ENCODE results near the gene BCCIP.

Gene BCCIP

DNA sequence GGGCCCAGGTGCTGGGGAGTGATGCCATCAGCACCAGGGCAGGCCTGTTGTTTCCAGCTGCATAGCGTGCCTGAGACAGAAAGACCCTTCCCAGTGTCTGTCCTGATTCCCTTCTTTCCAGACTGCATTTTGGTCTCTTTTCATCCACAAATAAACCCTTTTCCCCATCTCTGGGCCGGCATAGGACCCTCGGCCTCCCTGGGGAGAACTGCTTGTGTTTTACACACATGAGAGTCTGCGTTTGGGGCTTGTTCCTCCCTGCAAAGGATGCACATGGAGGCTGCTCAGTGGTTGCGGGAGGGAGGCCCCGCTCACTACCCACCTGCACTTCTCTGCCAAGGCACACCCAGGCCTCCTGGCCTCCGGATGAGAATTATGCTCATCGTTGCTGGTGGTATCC lies 42.0 kb upstream of the BCCIP start:
- Histone ChIP-seq H3K4me3 (ENCODE audit: insufficient read depth in 1 of 2, low read depth in 1 of 2, low read length in 2 of 2) (no peak overlapping the region), H2AFZ (ENCODE audit: low read depth, low read length) (no peak overlapping the region), H3K4me2 (ENCODE audit: low read length, poor library complexity, severe bottlenecking) (no peak overlapping the region), H2AK5ac (ENCODE audit: low read length, severe bottlenecking) (no peak overlapping the region), H3K36me3 (ENCODE audit: control insufficient read depth in 1 of 2, insufficient read depth in 2 of 2, low read depth in 1 of 2, low read length in 2 of 2) (no peaks in the 10 kb centered on the region), H3K9me3 (ENCODE audit: control insufficient read depth, low read length) (no peaks in the 10 kb centered on the region), H3K18ac (ENCODE audit: low read depth in 1 of 2, low read length in 2 of 2) (no peak overlapping the region), H2BK15ac (ENCODE audit: low read depth, poor library complexity, severe bottlenecking) (no peak overlapping the region), H3K23ac (ENCODE audit: low read length in 2 of 2) (no peak overlapping the region), H3K27me3 (ENCODE audit: control insufficient read depth in 1 of 2, insufficient read depth in 1 of 2, low read length in 2 of 2) (peaks cover 8 to 16% of the 10 kb centered on the region in 2 experiments), H2BK120ac (ENCODE audit: low read depth, low read length) (no peak overlapping the region), H3K14ac (ENCODE audit: low read length in 2 of 2) (no peak overlapping the region), H3K27ac (ENCODE audit: low read length, poor library complexity, severe bottlenecking) (no peak overlapping the region), H4K91ac (ENCODE audit: low read length) (no peak overlapping the region), H4K8ac (ENCODE audit: low read length) (no peak overlapping the region), H3K79me1 (replicated peaks; ENCODE audit: low read length, poor library complexity, severe bottlenecking) (no peaks in the 10 kb centered on the region), H3K4ac (ENCODE audit: low read depth in 1 of 2, low read length in 2 of 2) (no peak overlapping the region), H3K4me1 (ENCODE audit: control insufficient read depth, insufficient read depth, low read depth, low read length) (peaks cover 2% of the 10 kb centered on the region), H3K9ac (ENCODE audit: low read length) (no peak overlapping the region), H2BK12ac (ENCODE audit: low read length in 2 of 2) (no peak overlapping the region), H2BK5ac (ENCODE audit: low read depth, low read length, poor library complexity, severe bottlenecking) (no peak overlapping the region)
- no peak for DNase-seq
- 93% methylated on average over 8 of the region's 8 CpGs for WGBS

DNA sequence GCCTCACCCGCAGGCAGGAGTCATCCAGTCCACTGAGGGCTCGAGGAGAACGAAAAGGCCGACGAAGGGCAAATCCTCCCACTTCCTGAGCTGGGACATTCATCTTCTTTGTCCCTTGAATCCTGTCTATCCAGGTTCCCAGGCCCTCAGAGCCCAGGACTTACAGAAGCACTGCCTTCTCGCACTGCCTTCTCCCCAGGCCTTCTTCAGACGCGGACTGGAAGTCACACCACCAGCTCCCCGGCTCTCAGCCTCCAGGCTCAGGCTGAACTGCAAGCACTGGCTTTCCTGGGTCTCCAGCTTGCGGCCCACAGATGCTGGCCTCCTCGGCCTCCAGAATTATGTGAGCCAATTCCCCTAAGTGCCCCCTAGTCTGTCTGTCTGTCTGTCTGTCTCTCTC lies 41.3 kb upstream of the BCCIP start:
- H2BK120ac ChIP-seq (ENCODE audit: low read depth, low read length) = no peak overlapping the region
- H2AK5ac ChIP-seq (ENCODE audit: low read length, severe bottlenecking) = no peak overlapping the region
- no peak overlapping the region for H2BK15ac ChIP-seq (ENCODE audit: low read depth, poor library complexity, severe bottlenecking)
- H3K4me1 ChIP-seq (ENCODE audit: control insufficient read depth, insufficient read depth, low read depth, low read length) = peaks cover 5% of the 10 kb centered on the region
- no peak overlapping the region for H3K9ac ChIP-seq (ENCODE audit: low read length)
- H3K79me1 ChIP-seq (replicated peaks; ENCODE audit: low read length, poor library complexity, severe bottlenecking) = no peaks in the 10 kb centered on the region
- no peak overlapping the region for H3K18ac ChIP-seq (ENCODE audit: low read depth in 1 of 2, low read length in 2 of 2)
- WGBS = 88% methylated on average over 11 of the region's 11 CpGs
- H4K8ac ChIP-seq (ENCODE audit: low read length) = no peak overlapping the region
- no peak overlapping the region for H3K4me2 ChIP-seq (ENCODE audit: low read length, poor library complexity, severe bottlenecking)
- H3K9me3 ChIP-seq (ENCODE audit: control insufficient read depth, low read length) = no peaks in the 10 kb centered on the region
- H3K36me3 ChIP-seq (ENCODE audit: control insufficient read depth in 1 of 2, insufficient read depth in 2 of 2, low read depth in 1 of 2, low read length in 2 of 2) = peaks cover 0 to under 1% of the 10 kb centered on the region in 2 experiments
- no peak for DNase-seq
- no peak overlapping the region for H3K4ac ChIP-seq (ENCODE audit: low read depth in 1 of 2, low read length in 2 of 2)
- H3K27ac ChIP-seq (ENCODE audit: low read length, poor library complexity, severe bottlenecking) = no peak overlapping the region
- no peak overlapping the region for H4K91ac ChIP-seq (ENCODE audit: low read length)
- peaks cover 4 to 16% of the 10 kb centered on the region in 2 experiments for H3K27me3 ChIP-seq (ENCODE audit: control insufficient read depth in 1 of 2, insufficient read depth in 1 of 2, low read length in 2 of 2)
- no peak overlapping the region for H2BK5ac ChIP-seq (ENCODE audit: low read depth, low read length, poor library complexity, severe bottlenecking)
- H3K4me3 ChIP-seq (ENCODE audit: insufficient read depth in 1 of 2, low read depth in 1 of 2, low read length in 2 of 2) = no peak overlapping the region
- H2AFZ ChIP-seq (ENCODE audit: low read depth, low read length) = no peak overlapping the region
- no peak overlapping the region for H3K23ac ChIP-seq (ENCODE audit: low read length in 2 of 2)
- no peak overlapping the region for H3K14ac ChIP-seq (ENCODE audit: low read length in 2 of 2)
- H2BK12ac ChIP-seq (ENCODE audit: low read length in 2 of 2) = no peak overlapping the region

DNA sequence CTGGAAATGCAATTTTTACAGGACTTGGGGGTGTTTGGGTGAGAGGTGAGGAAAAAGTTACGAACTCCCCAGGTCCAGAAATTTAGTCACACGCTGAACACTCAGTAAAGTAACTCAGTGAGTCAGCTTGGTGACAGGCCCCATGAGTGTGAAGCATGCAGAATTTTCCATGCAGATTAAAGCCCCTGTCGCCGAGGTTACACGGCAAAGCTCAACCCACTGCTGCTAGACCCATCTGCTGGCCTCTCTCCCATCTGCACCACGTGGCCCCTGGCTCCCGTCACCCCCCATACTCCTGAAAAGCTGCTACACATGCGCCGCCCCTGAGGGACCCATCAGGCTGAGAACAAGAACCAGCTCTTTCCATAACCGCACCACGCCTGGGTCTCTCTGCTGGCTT lies 40.7 kb upstream of the BCCIP start:
- H3K4ac ChIP-seq (ENCODE audit: low read depth in 1 of 2, low read length in 2 of 2) = no peak overlapping the region
- no peak overlapping the region for H2AK5ac ChIP-seq (ENCODE audit: low read length, severe bottlenecking)
- H3K23ac ChIP-seq (ENCODE audit: low read length in 2 of 2) = no peak overlapping the region
- no peak overlapping the region for H2BK12ac ChIP-seq (ENCODE audit: low read length in 2 of 2)
- H3K27me3 ChIP-seq (ENCODE audit: control insufficient read depth in 1 of 2, insufficient read depth in 1 of 2, low read length in 2 of 2) = peaks cover under 1 to 11% of the 10 kb centered on the region in 2 experiments
- H3K4me1 ChIP-seq (ENCODE audit: control insufficient read depth, insufficient read depth, low read depth, low read length) = peaks cover 5% of the 10 kb centered on the region
- peaks cover 0 to 3% of the 10 kb centered on the region in 2 experiments for H3K36me3 ChIP-seq (ENCODE audit: control insufficient read depth in 1 of 2, insufficient read depth in 2 of 2, low read depth in 1 of 2, low read length in 2 of 2)
- no peak overlapping the region for H3K14ac ChIP-seq (ENCODE audit: low read length in 2 of 2)
- no peaks in the 10 kb centered on the region for H3K79me1 ChIP-seq (replicated peaks; ENCODE audit: low read length, poor library complexity, severe bottlenecking)
- H3K4me2 ChIP-seq (ENCODE audit: low read length, poor library complexity, severe bottlenecking) = no peak overlapping the region
- no peak overlapping the region for H3K4me3 ChIP-seq (ENCODE audit: insufficient read depth in 1 of 2, low read depth in 1 of 2, low read length in 2 of 2)
- H4K8ac ChIP-seq (ENCODE audit: low read length) = no peak overlapping the region
- H2BK120ac ChIP-seq (ENCODE audit: low read depth, low read length) = no peak overlapping the region
- no peak overlapping the region for H3K9ac ChIP-seq (ENCODE audit: low read length)
- WGBS = 91% methylated on average over 11 of the region's 11 CpGs
- no peak overlapping the region for H4K91ac ChIP-seq (ENCODE audit: low read length)
- no peak overlapping the region for H2AFZ ChIP-seq (ENCODE audit: low read depth, low read length)
- no peak overlapping the region for H3K18ac ChIP-seq (ENCODE audit: low read depth in 1 of 2, low read length in 2 of 2)
- DNase-seq = peak; percentile 10
- no peak overlapping the region for H3K27ac ChIP-seq (ENCODE audit: low read length, poor library complexity, severe bottlenecking)
- H3K9me3 ChIP-seq (ENCODE audit: control insufficient read depth, low read length) = no peaks in the 10 kb centered on the region
- no peak overlapping the region for H2BK15ac ChIP-seq (ENCODE audit: low read depth, poor library complexity, severe bottlenecking)
- H2BK5ac ChIP-seq (ENCODE audit: low read depth, low read length, poor library complexity, severe bottlenecking) = no peak overlapping the region

DNA sequence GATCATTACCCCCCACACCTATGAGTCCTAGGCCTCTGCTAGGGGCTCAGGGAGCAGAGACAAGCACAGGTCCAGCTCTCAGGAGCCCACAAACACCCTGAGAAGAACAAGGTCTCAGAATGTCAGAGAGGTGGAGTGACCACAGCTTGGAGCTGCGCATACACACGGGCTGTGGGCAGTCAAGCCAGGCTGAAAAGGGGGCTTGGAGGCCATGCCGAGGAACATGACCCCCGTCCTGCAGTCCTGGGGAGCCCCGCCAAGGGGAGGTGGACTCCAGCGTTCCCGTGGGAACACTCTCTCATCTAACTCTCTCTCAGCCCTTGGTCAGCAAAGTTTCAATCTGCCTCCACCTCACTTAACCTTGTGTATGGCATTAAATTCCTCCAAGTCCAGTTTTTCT lies 39.9 kb upstream of the BCCIP start:
- H3K9ac ChIP-seq (ENCODE audit: low read length) = no peak overlapping the region
- H3K27ac ChIP-seq (ENCODE audit: low read length, poor library complexity, severe bottlenecking) = no peak overlapping the region
- no peak overlapping the region for H3K23ac ChIP-seq (ENCODE audit: low read length in 2 of 2)
- H2BK15ac ChIP-seq (ENCODE audit: low read depth, poor library complexity, severe bottlenecking) = no peak overlapping the region
- WGBS = 98% methylated on average over 7 of the region's 7 CpGs
- no peak overlapping the region for H3K4ac ChIP-seq (ENCODE audit: low read depth in 1 of 2, low read length in 2 of 2)
- H4K8ac ChIP-seq (ENCODE audit: low read length) = no peak overlapping the region
- no peak overlapping the region for H2AK5ac ChIP-seq (ENCODE audit: low read length, severe bottlenecking)
- H3K4me3 ChIP-seq (ENCODE audit: insufficient read depth in 1 of 2, low read depth in 1 of 2, low read length in 2 of 2) = no peak overlapping the region
- no peak overlapping the region for H4K91ac ChIP-seq (ENCODE audit: low read length)
- peaks cover 5% of the 10 kb centered on the region for H3K4me1 ChIP-seq (ENCODE audit: control insufficient read depth, insufficient read depth, low read depth, low read length)
- H2BK5ac ChIP-seq (ENCODE audit: low read depth, low read length, poor library complexity, severe bottlenecking) = no peak overlapping the region
- H3K79me1 ChIP-seq (replicated peaks; ENCODE audit: low read length, poor library complexity, severe bottlenecking) = no peaks in the 10 kb centered on the region
- H2BK120ac ChIP-seq (ENCODE audit: low read depth, low read length) = no peak overlapping the region
- H3K14ac ChIP-seq (ENCODE audit: low read length in 2 of 2) = no peak overlapping the region
- H3K9me3 ChIP-seq (ENCODE audit: control insufficient read depth, low read length) = no peaks in the 10 kb centered on the region
- no peak overlapping the region for H2AFZ ChIP-seq (ENCODE audit: low read depth, low read length)
- H3K27me3 ChIP-seq (ENCODE audit: control insufficient read depth in 1 of 2, insufficient read depth in 1 of 2, low read length in 2 of 2) = peaks cover 0 to 6% of the 10 kb centered on the region in 2 experiments
- DNase-seq = no peak
- H3K4me2 ChIP-seq (ENCODE audit: low read length, poor library complexity, severe bottlenecking) = no peak overlapping the region
- no peak overlapping the region for H3K18ac ChIP-seq (ENCODE audit: low read depth in 1 of 2, low read length in 2 of 2)
- H2BK12ac ChIP-seq (ENCODE audit: low read length in 2 of 2) = no peak overlapping the region
- peaks cover 4 to 7% of the 10 kb centered on the region in 2 experiments for H3K36me3 ChIP-seq (ENCODE audit: control insufficient read depth in 1 of 2, insufficient read depth in 2 of 2, low read depth in 1 of 2, low read length in 2 of 2)

Data from mesenchymal stem cell (in vitro differentiated cells and primary cell).